Measurements from ENCODE around the gene TRPM2. TPM values are rescaled to one million over a fixed set of nuclear protein-coding genes. Genes with fewer than 3 reads are reported as not detected.

TRPM2 gene
- total RNA-seq, 4 donors from 2014 or later = 1.0 to 3.3 (median 3.1) TPM

GRCh38 chr21:44460441-44460755 lies 107.0 kb downstream of the TRPM2 start:
- no peaks in the 10 kb centered on the region for H3K9me3 ChIP-seq
- peaks cover 0 to 28% (median 6%) of the 10 kb centered on the region in 3 donors for H3K4me1 ChIP-seq
- 80% methylated on average over 2 of the region's 8 CpGs; no CpG with 5 or more reads in 1 of the 2 donors for WGBS, 2 donors (ENCODE audit: low coverage in 1 of 2)
- TF ChIP-seq CTCF (IDR thresholded peaks at IDR 0.05) = no peak
- peaks cover 0 to 29% of the 10 kb centered on the region in 2 donors for H3K36me3 ChIP-seq
- ATAC-seq = no peak
- no peaks in the 10 kb centered on the region for H3K27me3 ChIP-seq
- no peak overlapping the region for H3K4me3 ChIP-seq
- H3K27ac ChIP-seq = no peak overlapping the region

GRCh38 chr21:44461005-44461404 lies 107.6 kb downstream of the TRPM2 start:
- no peak for ATAC-seq
- WGBS, 2 donors (ENCODE audit: low coverage in 1 of 2) = 100% methylated on average over 1 of the region's 8 CpGs; no CpG with 5 or more reads in 1 of the 2 donors
- H3K36me3 ChIP-seq = peaks cover 0 to 29% of the 10 kb centered on the region in 2 donors
- H3K9me3 ChIP-seq = no peaks in the 10 kb centered on the region
- no peak overlapping the region for H3K27ac ChIP-seq
- no peak for TF ChIP-seq EP300 (IDR thresholded peaks at IDR 0.05)
- no peak for TF ChIP-seq CTCF (IDR thresholded peaks at IDR 0.05)
- no peak for TF ChIP-seq POLR2A (IDR thresholded peaks at IDR 0.05)
- no peak for TF ChIP-seq POLR2AphosphoS5 (IDR thresholded peaks at IDR 0.05)
- no peak overlapping the region for H3K4me3 ChIP-seq
- H3K4me1 ChIP-seq = peaks cover 0 to 22% (median 4%) of the 10 kb centered on the region in 3 donors
- H3K27me3 ChIP-seq = no peaks in the 10 kb centered on the region

GRCh38 chr21:44461464-44462001 lies 108.1 kb downstream of the TRPM2 start:
- WGBS, 2 donors (ENCODE audit: low coverage in 1 of 2) = 57% methylated on average over 2 of the region's 15 CpGs; no CpG with 5 or more reads in 1 of the 2 donors
- Histone ChIP-seq H3K27ac (no peak overlapping the region), H3K36me3 (peaks cover 0 to 29% of the 10 kb centered on the region in 2 donors), H3K9me3 (no peaks in the 10 kb centered on the region), H3K4me1 (peaks cover 0 to 16% (median 0%) of the 10 kb centered on the region in 3 donors), H3K27me3 (no peaks in the 10 kb centered on the region), H3K4me3 (no peak overlapping the region)
- no peak for TF ChIP-seq EP300 (IDR thresholded peaks at IDR 0.05)
- TF ChIP-seq CTCF (IDR thresholded peaks at IDR 0.05) = no peak
- TF ChIP-seq POLR2A (IDR thresholded peaks at IDR 0.05) = no peak
- no peak for TF ChIP-seq POLR2AphosphoS5 (IDR thresholded peaks at IDR 0.05)
- ATAC-seq = peak; percentile 38

- H3K36me3 ChIP-seq = peaks cover 0 to 23% of the 10 kb centered on the region in 2 donors
- no peak for ATAC-seq
- no peak for TF ChIP-seq POLR2AphosphoS5 (IDR thresholded peaks at IDR 0.05)
- TF ChIP-seq CTCF (IDR thresholded peaks at IDR 0.05) = no peak
- TF ChIP-seq POLR2A (IDR thresholded peaks at IDR 0.05) = no peak
- TF ChIP-seq EP300 (IDR thresholded peaks at IDR 0.05) = no peak
- no peaks in the 10 kb centered on the region for H3K27me3 ChIP-seq
- H3K4me3 ChIP-seq = no peak overlapping the region
- WGBS, 2 donors (ENCODE audit: low coverage in 1 of 2) = 90% methylated on average over 3 of the region's 25 CpGs; no CpG with 5 or more reads in 1 of the 2 donors
- no peak overlapping the region for H3K27ac ChIP-seq
- no peaks in the 10 kb centered on the region for H3K9me3 ChIP-seq
- H3K4me1 ChIP-seq = peaks cover 0 to 13% (median 0%) of the 10 kb centered on the region in 3 donors
Observed at GRCh38 chr21:44462086-44462833, 108.8 kb downstream of the TRPM2 start.

GRCh38 chr21:44462834-44463200 lies 109.4 kb downstream of the TRPM2 start:
- TF ChIP-seq EP300 (IDR thresholded peaks at IDR 0.05) = no peak
- no peak for TF ChIP-seq POLR2A (IDR thresholded peaks at IDR 0.05)
- no peak for TF ChIP-seq CTCF (IDR thresholded peaks at IDR 0.05)
- no peak for TF ChIP-seq POLR2AphosphoS5 (IDR thresholded peaks at IDR 0.05)
- H3K4me3 ChIP-seq = no peak overlapping the region
- WGBS, 2 donors (ENCODE audit: low coverage in 1 of 2) = 93% methylated on average over 3 of the region's 11 CpGs; no CpG with 5 or more reads in 1 of the 2 donors
- peaks cover 0 to 17% of the 10 kb centered on the region in 2 donors for H3K36me3 ChIP-seq
- H3K27ac ChIP-seq = no peak overlapping the region
- peaks cover 0 to 8% (median 0%) of the 10 kb centered on the region in 3 donors for H3K4me1 ChIP-seq
- no peaks in the 10 kb centered on the region for H3K9me3 ChIP-seq
- no peak for ATAC-seq
- no peaks in the 10 kb centered on the region for H3K27me3 ChIP-seq
